ENCODE data around the gene CD200R1.

CD200R1 gene

GRCh38 chr3:112888381-112889085 lies 86.4 kb downstream of the CD200R1 start:
- no peak for DNase-seq (ENCODE audit: low read depth in 3 of 3)

DNA sequence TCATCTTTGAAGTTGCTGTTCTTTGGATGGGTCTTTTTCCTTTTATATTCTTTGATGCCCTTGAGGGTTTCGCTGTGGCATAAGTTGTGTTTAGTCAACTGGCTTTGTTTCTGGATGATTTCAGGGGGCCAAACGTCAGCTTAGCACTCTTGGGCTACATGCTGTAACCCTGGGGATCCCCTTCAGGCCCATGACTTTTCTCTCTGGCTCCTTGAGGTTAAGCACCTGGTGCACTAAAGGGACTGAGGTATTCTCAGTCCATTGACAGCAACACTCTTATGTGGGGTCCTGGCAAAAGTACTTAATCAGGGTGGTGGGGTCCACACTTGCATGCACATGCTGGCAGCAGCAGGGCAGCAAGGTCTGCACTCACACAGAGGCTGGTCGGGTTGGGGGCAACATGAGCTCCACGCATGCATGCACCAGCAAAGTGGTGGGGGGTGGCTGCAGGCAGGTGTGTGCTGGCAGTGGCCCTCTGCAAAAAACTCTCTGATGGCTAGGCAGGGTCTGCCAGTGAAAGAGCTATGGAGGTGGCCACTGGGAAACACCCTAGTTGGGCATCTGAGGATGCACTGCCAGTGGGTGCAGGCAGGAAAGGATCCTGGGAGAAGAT lies 90.1 kb downstream of the CD200R1 start:
- DNase-seq (ENCODE audit: low read depth in 3 of 3), result no peak

- no peak for DNase-seq (ENCODE audit: low read depth in 3 of 3)
Measured at GRCh38 chr3:112881891-112882290, 93.0 kb downstream of the CD200R1 start.

- DNase-seq (ENCODE audit: low read depth in 3 of 3), result no peak
Measured at GRCh38 chr3:112875561-112875960, 99.3 kb downstream of the CD200R1 start.

- DNase-seq (ENCODE audit: low read depth in 3 of 3), result no peak
Measured at GRCh38 chr3:112874725-112875124, 100.2 kb downstream of the CD200R1 start.

DNA sequence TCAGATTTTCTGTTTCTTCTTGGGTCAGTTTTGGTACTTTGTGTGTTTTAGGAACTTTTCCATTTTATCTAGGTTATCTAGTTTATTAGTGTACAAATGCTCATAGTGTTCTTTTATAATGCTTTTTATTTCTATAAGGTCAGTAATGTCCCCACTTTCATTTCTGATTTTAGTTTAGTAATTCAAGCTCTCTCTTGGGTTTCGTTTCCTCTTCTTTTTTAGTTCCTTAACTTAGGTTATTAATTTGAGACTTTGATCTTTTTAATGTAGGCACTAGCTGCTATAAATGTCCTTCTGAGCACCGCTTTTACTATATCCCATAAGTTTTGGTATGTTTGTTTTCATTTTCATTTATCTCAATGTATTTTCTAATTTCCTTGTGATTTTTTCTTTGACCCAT lies 101.3 kb downstream of the CD200R1 start:
- DNase-seq (ENCODE audit: low read depth in 3 of 3), result no peak

DNA sequence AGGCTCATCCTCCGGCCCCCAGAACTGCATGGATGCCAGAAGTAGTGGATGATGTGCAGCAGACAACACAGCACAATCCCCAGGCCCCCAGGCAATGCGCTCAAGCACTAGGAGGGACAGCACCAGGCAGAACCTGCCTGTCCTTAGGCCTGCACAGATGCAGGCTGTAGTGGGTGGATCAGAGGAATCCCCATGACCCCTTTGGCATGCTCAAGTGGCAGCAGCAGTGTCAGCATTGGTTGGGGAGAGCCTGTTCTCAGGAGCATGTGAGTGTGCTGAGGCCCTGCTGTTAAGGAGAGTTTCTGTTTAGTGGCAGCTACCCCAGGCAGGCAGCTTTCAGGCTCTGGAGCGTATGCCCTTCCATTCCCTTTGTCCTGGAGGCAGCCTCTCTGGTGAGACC lies 103.2 kb downstream of the CD200R1 start:
- DNase-seq (ENCODE audit: low read depth in 3 of 3), result no peak
